Stimulated activated CD8-positive, alpha-beta memory T cell treated with anti-CD3 and anti-CD28 coated beads, Interleukin-4, amount 100 ng/mL, for 24 hours (primary cell): Measurements from ENCODE around the gene MAGEB17.

Experiments
- DNase-seq: peaks from one replicate; pipeline ENCODE4 v3.0.0-alpha.2; 2020; ENCODE audit warnings: low read depth

MAGEB17 gene

GRCh38 chrX:16210061-16210460, 42.8 kb downstream of the MAGEB17 start:
- DNase-seq = no peak

DNA sequence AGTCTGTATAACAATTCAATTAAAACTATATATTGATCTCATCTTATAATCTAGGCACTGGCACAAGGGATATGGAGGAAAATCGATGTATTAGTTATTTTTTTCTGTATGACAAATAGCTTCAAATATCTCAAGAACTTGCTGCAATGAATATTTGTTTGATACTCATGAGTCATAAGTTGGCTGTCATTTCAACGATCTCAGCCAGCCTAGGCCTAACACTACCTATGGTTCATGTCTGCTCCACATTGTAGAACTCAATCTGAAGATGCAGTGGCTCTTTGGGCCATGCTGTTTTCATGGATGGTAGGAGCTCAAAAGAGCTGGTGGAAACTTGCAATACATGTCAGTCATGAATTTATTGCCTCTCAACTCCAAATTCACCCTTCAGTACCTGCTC, 44.7 kb downstream of the MAGEB17 start:
- no peak for DNase-seq

- DNase-seq = no peak
These were observed 45.2 kb downstream of the MAGEB17 start for GRCh38 chrX:16212436-16212835.

DNA sequence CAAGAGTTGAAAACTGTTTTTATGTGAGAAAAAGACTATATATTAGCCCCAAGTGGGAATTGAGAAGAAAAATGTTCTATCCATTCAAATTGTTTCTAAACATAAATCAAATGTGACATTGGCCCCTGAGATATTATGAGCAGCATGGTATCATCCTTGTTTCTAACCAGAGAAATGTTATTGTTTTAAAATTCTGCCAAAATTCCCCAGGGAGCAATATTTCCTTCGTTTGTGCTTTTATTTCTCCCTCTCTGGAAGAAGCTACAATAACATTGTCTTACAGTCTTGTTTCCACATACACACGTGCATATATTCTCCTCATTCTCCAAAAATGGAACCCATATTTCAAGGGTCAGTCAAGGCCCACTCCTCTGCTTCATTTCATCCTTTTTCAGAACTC, 46.7 kb downstream of the MAGEB17 start:
- DNase-seq = no peak

DNA sequence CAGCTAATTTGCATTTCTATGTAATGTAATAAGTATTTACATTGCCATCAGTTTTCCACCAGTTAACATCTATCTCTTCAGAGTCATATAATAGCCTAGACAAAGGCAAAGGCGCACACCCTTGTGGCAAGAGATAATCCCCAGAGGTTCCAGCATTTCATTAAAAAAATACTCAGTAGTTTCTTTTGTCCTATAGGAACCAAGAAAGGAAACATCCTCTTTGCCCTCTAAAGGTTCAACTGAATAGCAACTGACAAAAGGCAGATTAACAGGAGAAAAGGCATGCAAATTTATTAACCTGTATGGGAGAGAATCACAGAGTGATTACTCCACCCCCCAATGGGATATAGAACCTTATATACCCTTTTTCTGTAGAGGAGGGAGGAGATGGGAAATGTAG, 48.4 kb downstream of the MAGEB17 start:
- DNase-seq = no peak
